GM19463 (cell line): ENCODE measurements around the gene ERN1.
"Not testable (repeated sequence)": the region's sequence is repeated elsewhere in the genome, so short reads cannot be mapped to it uniquely, and the experiment has no call there.

Experiments used
- ATAC-seq: cut with Tn5 transposase; IDR thresholded peaks from one replicate; pipeline ENCODE4 v1.9.1; 2021; ENCODE audit warnings: mild to moderate bottlenecking, moderate library complexity; ENCODE audit not compliant: unreplicated experiment

Gene ERN1

GRCh38 chr17:64129765-64130558 lies at the start of gene ERN1:
ERN1 (minus strand) TSS chr17:64130144; CDS start chr17:64130029, 115 bp downstream.
- peak; percentile 82 for ATAC-seq

DNA sequence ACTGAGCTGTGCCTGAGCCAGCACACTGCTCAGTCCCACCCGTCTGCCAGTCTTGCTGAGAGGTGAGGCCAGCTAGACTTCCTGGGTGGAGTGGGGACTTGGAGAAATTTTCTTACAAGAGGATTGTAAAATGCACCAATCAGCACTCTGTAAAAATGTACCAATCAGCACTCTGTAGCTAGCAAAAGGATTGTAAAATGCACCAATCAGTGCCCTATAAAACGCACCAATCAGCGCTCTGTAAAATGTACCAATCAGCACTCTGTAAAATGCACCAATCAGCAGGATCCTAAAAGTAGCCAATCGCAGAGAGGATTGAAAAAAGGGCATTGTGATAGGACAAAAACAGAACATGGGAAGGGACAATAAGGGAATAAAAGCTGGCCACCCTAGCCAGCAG lies 49.1 kb upstream of the ERN1 start:
- ATAC-seq: not testable (repeated sequence)

GRCh38 chr17:64178011-64178825 lies 48.3 kb upstream of the ERN1 start:
- no peak for ATAC-seq

DNA sequence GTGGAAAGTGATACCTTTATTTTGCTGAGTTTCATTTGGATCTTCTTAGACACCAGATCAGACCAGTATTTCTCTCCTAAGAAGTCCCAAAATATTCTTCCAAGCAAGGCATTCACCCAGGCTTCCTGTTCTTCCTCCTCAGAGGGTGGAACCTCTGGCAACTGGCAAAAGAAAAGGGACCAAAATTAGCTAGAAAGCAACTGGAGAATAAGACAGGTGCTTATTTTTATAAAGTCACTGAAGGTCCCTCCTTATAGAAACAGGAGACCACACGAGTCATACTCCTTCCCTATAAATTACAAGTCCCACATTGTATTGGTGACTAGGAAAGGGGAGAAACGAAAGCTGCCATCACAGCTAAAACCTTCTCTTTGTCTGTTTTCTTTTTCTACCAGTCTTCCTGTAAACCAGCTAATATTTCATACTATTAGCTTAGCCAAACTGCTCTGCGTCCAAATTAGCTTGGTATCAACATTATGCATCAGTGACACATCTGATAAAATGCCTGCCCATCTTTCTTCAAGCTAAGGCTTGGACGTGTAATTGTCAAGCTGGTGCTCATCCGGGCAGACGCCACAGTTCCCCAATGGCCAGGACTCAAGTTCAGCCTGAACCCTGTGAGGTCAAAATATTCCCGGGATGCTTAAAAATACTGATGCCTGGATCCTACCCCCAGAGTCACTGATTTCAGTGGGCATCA lies 47.5 kb upstream of the ERN1 start:
- ATAC-seq: no peak

DNA sequence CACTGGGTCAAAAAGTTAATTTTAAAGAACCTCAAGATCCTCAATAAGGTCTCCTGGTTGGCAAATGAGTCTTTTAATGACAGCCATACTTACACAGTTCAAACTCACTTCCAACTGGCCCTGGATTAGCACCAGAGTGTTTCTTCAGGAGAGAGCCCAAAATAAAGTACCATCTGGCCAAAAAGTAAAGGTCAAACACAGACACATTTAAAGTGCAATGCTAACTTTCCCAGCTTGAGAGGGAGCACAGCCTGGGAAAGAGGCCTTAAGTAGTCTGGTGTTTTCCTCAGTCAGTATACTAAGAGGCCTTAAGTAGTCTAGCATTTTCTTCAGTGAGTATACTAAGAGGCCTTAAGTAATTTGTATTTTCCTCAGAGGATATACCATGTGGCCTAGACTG lies 46.6 kb upstream of the ERN1 start:
- no peak for ATAC-seq

GRCh38 chr17:64174686-64175456 lies 44.9 kb upstream of the ERN1 start:
- ATAC-seq: no peak

GRCh38 chr17:64173646-64174045 lies 43.7 kb upstream of the ERN1 start:
- ATAC-seq: no peak

- no peak for ATAC-seq
These were observed 42.6 kb upstream of the ERN1 start for GRCh38 chr17:64172510-64172909.

DNA sequence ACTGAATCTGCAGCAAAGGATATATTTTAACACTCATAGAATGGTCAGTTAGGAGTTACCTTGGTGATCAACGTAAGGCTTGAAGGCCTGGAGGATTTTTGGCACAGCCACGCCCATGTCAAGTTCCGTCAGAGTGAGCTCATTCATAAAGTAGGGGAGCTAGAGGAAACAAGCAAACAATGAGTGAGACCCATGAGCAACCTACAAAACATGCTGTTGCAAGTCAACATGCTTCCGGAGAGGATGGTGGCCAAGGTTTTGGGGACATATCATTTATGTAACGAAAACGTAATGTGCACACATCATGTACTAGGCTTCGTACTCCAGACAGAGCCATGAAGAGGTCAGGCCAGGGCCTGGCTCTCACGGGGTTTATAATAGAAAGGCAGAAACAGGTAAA lies 41.1 kb upstream of the ERN1 start:
- ATAC-seq: no peak

DNA sequence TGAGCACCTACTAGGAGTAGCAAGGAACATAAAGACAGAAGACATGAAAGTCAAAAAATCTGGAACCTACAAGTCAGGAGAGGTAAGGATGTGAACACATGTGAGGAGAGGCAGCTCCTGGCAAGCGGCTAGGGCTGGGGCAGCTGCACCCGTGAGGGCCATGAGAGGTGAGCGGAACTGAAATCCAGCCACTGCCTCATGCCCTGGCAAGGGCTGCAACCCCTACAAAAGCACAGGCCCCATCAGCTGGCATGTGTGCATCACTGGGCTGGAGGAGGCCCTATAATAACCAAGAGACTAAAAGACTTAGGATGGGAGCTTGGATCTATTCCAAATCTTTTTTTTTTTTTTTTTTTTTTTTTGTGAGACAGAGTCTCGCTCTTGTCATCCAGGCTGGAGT lies 40.3 kb upstream of the ERN1 start:
- ATAC-seq: no peak

DNA sequence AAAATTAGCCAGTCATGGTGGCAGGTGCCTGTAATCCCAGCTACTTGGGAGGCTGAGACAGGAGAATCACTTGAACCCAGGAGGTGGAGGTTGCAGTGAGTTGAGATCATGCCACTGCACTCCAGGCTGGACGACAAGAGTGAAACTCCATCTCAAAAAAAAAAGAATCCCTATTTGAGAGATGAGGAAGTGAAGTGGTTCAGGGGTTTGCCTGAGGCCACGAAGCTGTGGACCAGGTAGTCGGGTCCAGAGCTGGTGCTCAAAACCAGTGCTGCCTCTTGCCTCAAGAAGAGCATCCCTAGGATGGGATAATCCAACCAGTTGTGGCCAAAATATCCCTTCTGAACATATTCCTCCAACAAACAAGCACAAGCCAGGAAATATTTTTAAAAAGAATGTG lies 37.7 kb upstream of the ERN1 start:
- ATAC-seq: not testable (repeated sequence)

GRCh38 chr17:64166876-64167275 lies 36.9 kb upstream of the ERN1 start:
- no peak for ATAC-seq

DNA sequence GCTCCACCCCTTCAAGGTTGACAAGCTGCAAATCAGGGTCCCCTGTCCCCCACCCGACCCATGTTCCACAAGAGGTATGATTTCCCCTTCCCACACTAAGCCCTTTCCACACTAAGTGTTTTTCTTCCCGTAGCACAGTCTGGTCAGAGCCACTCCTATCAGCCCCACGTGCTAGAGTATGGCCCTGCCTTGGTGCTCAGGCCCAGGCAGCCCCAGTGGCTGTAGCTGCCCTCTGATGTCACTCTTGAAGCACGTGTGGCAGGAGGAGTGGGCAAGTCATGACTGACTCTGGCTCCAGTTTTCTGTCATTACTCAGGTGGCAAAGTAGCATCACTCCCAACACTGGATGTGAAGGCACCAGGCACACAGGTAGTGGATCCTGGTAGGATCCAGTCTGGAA lies 35.4 kb upstream of the ERN1 start:
- no peak for ATAC-seq

- ATAC-seq: no peak
These were observed 34.8 kb upstream of the ERN1 start for GRCh38 chr17:64164596-64165285.

GRCh38 chr17:64163468-64163867 lies 33.5 kb upstream of the ERN1 start:
- ATAC-seq: no peak

DNA sequence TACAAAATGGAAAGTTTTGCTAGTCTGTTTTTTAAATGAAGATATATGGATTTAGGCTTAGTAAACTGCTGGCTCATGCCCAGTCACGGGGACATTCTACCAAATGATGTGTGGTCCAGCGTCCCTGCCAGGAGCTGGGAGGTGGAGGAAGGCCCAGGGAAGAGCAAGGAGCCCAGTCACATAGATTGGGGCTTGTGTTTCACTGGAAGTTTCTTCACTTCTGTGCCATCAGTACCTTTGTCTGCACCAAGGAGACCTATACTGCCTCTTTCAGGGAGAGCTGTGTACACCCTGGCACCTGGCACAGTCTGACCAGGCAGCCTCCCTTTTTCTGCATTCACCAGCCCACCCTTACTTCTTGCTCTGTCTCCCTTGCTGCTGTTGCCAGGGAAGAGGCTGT lies 32.6 kb upstream of the ERN1 start:
- no peak for ATAC-seq

GRCh38 chr17:64161380-64162176 lies 31.6 kb upstream of the ERN1 start:
- no peak for ATAC-seq

GRCh38 chr17:64160378-64160777 lies 30.4 kb upstream of the ERN1 start:
- no peak for ATAC-seq

DNA sequence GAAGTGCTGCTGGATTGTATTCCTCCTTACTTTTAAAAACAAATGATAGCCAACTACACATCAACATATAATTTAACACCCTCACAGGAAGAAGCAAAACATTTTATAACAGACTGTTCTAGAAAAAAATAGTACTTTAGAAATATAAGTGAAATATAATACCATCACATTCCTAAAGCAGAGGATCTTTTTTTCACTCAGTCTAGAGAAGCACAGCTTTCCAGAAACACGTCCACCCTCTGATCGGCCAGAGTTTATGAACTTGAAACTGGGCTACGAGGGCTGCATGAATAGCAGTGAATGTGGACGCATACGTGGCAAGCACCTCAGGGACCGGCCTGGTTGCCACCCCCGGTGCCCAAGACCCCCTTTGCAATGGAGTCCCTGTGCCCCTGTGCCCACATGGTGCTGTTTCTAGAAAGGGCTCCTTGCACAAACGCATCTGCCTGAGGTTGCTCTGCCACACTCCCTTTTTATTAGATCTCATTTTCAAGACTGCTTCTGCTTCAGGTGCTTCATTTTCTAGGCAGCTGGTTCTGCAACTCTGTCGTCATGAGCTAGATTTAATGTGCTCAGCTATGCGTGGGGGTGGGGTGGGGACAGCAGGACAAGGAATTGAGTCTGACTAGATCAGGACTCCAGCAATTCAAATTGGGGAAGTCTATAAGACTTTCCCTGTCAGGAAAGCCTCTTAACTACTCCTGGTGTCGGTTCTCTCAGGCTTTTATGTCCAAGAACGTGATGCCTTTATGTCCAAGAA lies 29.1 kb upstream of the ERN1 start:
- ATAC-seq: no peak
